GM18519 (cell line): ENCODE data around the gene SMIM15.

Experiments
- ATAC-seq: cut with Tn5 transposase; IDR thresholded peaks from one replicate; pipeline ENCODE4 v1.9.1; 2021; ENCODE audit warnings: mild to moderate bottlenecking, moderate library complexity; ENCODE audit not compliant: unreplicated experiment, low FRiP score

Gene SMIM15

GRCh38 chr5:61162832-61163567, 732 bp upstream of the SMIM15 start:
- ATAC-seq = no peak

- no peak for ATAC-seq
Observed at GRCh38 chr5:61160497-61160896, 1.8 kb downstream of the SMIM15 start.

GRCh38 chr5:61159836-61160235, 2.4 kb downstream of the SMIM15 start:
- ATAC-seq = no peak

- no peak for ATAC-seq
Observed at GRCh38 chr5:61159070-61159469, 3.2 kb downstream of the SMIM15 start.

- ATAC-seq = no peak
Observed at GRCh38 chr5:61151893-61152292, 10.4 kb downstream of the SMIM15 start.

GRCh38 chr5:61148515-61148914, 13.8 kb downstream of the SMIM15 start:
- no peak for ATAC-seq

- ATAC-seq = no peak
Observed at GRCh38 chr5:61142811-61143210, 19.5 kb downstream of the SMIM15 start.

GRCh38 chr5:61142391-61142790, 19.9 kb downstream of the SMIM15 start:
- no peak for ATAC-seq

GRCh38 chr5:61141801-61142200, 20.5 kb downstream of the SMIM15 start:
- no peak for ATAC-seq

- ATAC-seq = no peak
Observed at GRCh38 chr5:61139931-61140330, 22.3 kb downstream of the SMIM15 start.

GRCh38 chr5:61139094-61139873, 23.0 kb downstream of the SMIM15 start:
- ATAC-seq = no peak

GRCh38 chr5:61137835-61138234, 24.4 kb downstream of the SMIM15 start:
- no peak for ATAC-seq

GRCh38 chr5:61132559-61132958, 29.7 kb downstream of the SMIM15 start:
- no peak for ATAC-seq

- ATAC-seq = no peak
Observed at GRCh38 chr5:61130289-61130688, 32.0 kb downstream of the SMIM15 start.

- ATAC-seq = no peak
Observed at GRCh38 chr5:61123145-61123544, 39.1 kb downstream of the SMIM15 start.

GRCh38 chr5:61120534-61120933, 41.7 kb downstream of the SMIM15 start:
- ATAC-seq = no peak

- ATAC-seq = no peak
Observed at GRCh38 chr5:61119066-61119465, 43.2 kb downstream of the SMIM15 start.

- ATAC-seq = no peak
Observed at GRCh38 chr5:61115968-61116367, 46.3 kb downstream of the SMIM15 start.

- ATAC-seq = no peak
Observed at GRCh38 chr5:61114441-61114840, 47.8 kb downstream of the SMIM15 start.
